C4-2B (cell line): ENCODE measurements around the gene NCF1.
"Not testable (repeated sequence)": the region's sequence is repeated elsewhere in the genome, so short reads cannot be mapped to it uniquely, and the experiment has no call there.

Source experiments
- CTCF ChIP-seq: fragments of 450-650 bp; conservative IDR thresholded peaks from 2 replicates; pipeline ENCODE4 v1.5.1; 2017; ENCODE audit warnings: mild to moderate bottlenecking
- ZFX ChIP-seq: fragments of 450-650 bp; IDR thresholded peaks from 2 replicates; pipeline ENCODE4 v1.6.1; 2017

DNA sequence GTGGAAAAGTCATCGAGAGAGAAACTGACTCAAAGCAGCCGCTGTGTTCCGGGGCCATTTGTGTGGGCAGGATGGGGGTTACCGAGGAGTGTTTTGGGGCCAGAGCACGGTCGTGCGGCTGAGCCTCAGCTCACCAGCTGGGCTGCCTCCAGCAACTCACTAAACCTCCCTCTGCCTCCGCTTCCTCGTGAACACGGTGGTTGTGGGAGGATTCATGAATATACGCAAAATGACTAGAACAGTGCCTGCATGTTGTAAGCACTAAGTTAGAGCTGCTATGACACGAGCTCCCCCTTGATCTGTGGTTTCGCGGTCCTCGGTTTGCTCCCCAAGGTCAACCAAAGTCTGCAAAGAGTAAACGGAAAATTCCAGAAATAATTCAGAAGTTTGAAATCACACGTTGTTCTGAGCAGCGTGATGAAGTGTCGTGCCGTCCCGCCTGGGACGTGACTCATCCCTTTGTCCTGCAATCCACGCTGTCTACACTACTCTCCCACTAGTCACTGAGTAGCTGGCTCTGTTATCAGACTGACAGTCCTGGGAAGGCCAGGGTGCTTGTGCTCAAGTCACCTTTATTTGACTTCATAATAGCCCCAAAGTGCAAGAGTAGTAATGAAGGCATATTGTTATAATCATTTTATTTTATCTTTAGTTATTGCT, 46.5 kb downstream of the NCF1 start:
- TF ChIP-seq CTCF, ZFX: not testable (repeated sequence)
